ENCODE results near the gene ATP11C.

Gene ATP11C

DNA sequence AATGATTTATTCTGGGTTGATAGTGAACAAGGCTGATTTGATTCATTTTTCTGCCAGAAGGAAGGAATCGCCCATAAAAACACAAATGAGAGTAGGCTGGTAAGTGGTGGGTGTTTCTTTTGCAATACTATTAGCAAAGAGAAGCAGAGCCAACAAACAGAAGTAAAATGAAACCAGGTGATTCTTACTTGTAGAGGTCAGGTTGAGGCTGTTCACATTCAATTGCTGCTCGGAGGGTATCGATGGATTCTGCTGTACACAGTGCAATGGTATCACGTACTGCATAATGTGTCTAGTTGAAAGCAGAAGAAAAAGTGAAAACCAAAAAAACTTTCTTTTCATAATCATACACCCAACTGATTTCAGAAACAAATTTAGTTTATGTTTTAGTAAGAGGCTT is 130.8 kb downstream of the ATP11C start:
- no peak for FAIRE-seq

GRCh38 chrX:139801397-139801813 is 131.4 kb downstream of the ATP11C start:
- no peak for FAIRE-seq

GRCh38 chrX:139798701-139799100 is 134.2 kb downstream of the ATP11C start:
- FAIRE-seq: no peak

DNA sequence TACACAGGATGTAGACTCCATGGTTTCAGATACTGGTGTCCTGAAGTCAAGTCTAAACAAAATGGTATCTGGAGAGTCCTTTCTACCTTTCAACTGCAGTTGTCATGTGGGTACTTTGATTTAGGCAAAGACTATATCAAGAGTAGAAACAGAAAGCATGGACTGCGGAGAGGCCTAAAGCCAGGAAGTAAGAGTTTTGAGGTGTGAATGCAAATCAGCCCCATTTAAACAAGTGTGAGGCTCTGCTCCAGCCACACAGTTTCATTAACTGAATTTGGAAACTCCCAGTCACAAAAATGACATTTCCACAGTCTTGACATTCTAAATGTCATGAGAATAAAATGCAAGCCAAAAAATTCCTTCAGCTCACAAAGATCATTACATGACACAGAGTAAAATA is 137.7 kb downstream of the ATP11C start:
- FAIRE-seq: no peak

- no peak for FAIRE-seq
These were observed 145.3 kb downstream of the ATP11C start for GRCh38 chrX:139787601-139788000.

DNA sequence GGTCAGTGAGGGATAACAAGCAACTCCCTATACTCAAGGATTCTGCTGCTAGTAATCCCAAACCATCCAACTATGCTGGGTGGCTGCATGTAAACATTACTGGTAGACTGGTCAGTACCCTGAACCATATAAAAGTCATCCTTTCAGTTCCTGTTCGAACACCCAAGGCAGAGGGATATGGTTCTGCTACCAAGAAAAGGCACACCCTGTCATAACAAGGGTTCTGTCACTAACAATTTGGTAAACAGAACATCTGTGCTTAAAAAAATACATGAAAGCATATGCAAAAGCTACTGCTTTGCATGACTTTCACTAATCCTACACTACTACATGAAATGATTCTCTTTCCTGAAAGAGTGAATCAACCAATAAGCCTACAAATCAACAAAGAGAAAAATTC is 148.0 kb downstream of the ATP11C start:
- FAIRE-seq: no peak

- no peak for FAIRE-seq
These were observed 148.9 kb downstream of the ATP11C start for GRCh38 chrX:139783959-139784358.

GRCh38 chrX:139783030-139783429 is 149.8 kb downstream of the ATP11C start:
- no peak for FAIRE-seq

- FAIRE-seq: no peak
These were observed 156.3 kb downstream of the ATP11C start for GRCh38 chrX:139776599-139776998.

DNA sequence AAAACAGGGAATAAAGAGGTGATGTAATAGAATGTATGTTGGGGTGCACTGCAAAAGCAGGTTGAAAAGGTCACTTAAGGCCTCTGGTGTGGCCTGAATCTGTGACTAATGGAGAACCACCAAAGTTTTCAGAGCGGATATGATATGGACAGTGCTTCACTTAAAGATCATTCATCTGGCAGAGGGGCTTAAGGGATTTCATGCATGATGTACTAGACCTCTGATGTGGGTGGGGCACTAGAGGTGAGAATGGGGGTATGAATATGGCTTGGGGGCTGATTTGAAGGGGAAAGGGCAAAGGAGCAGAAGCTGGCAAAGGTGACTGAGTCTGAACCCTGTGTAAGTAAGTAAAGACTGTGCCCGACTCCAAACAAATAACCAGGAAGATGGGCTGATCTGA is 162.5 kb downstream of the ATP11C start:
- no peak for FAIRE-seq

- no peak for FAIRE-seq
These were observed 166.3 kb downstream of the ATP11C start for GRCh38 chrX:139766545-139766983.

- FAIRE-seq: no peak
These were observed 170.3 kb downstream of the ATP11C start for GRCh38 chrX:139762400-139763183.

DNA sequence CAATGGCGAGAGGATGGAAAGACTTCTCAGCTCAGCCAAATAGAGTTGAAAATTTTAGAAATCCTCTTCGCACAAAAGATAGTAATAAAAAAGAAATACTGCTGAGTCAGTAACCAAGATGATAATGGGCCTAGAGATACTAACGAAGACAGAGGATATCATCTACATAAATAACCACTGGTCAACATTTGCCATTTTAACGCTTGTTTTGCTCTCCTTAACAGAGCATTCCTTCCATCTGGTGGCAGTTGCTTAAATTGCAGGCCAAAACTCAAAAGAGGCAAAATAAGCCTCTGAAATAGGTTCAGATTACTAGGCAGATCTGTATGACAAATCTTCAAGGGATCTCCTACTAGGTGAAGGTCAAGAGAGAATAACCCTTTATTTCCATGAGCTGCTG is 173.2 kb downstream of the ATP11C start:
- no peak for FAIRE-seq

DNA sequence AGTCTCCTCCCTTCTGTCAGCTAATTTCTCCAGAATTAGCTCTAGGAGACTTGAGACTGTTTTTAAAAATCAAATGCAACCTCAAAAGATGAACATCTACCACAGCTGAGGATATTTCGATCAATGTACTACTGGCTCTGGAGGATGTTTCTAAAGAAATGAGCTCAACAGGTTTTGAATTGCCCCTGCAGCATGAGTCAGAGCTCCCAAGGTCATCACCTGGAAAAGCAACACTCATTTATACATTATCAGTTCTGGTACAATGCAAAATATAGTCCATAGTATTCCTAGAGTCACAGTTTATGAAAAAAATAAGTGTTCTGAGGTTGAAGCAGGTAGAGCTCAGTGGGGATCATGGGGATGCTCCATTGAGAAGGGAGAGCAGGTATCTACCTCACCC is 174.0 kb downstream of the ATP11C start:
- FAIRE-seq: no peak

DNA sequence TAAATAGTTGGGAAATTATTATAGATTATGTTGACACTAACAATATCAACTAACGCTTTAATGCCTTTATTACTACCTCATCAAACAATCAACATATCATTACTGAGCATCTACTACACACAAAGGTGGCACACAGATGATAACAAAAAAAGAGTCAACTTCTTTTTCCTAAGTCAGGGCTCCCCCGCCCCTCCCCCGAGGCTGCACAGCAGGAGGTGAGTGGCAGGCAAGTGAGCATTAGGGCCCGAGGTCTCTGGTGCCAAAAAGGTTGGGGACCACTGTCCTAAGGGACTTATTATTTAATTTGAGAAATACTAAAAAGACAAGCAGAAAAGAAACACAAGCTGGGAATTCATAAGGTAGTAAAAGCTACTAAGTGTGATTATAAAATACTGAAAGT is 174.6 kb downstream of the ATP11C start:
- FAIRE-seq: no peak

DNA sequence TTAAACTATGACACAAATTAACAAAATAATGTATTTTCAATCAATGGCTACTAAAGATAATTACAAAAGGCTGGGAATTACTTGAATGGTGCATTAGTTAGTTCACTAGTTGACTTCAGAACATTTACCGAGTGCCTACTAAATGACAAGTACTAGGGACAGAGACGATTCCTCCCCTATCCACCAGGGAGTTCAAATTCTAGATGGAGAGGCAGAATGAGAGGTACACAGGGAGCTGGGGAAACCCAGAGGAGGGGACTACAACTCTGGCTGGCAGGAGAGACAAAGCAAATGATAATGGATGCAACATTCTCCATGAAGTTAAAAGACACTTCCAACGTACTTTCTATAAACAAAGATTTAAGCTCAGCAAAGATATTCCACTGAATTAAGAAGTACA is 181.8 kb downstream of the ATP11C start:
- FAIRE-seq: no peak

DNA sequence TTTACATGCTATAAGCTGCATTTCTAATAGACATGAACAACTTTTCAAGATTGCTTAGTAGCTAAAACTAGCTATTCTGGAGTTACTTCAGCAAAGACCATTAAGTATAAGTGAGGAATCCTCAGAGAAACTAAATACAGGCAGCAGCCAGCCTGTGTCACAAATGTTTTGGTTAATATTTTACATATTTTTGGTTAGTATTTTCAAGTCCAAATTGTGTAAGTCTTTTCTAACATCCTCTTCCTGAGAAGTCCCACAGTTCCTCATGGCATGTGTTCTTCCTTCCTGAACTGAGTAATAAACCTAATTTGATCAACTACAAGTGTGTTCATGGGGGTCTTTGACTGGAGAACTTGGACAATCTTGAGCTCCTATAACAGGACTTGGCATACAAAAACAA is 182.5 kb downstream of the ATP11C start:
- FAIRE-seq: no peak

- FAIRE-seq: no peak
These were observed 193.7 kb downstream of the ATP11C start for GRCh38 chrX:139739138-139739537.

DNA sequence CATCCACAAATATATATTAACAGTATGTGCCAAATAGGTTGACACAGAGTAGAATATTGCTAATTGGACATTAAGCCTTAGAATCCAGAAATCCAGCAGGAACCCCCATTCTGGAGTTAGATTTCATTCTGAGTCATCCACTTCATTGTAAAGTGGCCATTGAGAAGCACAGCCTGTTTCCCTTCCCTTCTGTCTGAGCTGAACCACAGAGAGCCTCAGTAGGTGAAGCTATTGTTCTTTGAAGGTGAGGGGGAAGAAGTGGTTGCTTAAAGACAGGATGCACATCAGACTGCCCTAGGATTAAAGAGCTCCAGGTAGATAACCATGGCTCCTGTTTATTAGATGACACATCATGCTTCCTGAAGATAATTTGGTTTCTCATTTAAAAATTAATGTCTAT is 194.3 kb downstream of the ATP11C start:
- FAIRE-seq: no peak

DNA sequence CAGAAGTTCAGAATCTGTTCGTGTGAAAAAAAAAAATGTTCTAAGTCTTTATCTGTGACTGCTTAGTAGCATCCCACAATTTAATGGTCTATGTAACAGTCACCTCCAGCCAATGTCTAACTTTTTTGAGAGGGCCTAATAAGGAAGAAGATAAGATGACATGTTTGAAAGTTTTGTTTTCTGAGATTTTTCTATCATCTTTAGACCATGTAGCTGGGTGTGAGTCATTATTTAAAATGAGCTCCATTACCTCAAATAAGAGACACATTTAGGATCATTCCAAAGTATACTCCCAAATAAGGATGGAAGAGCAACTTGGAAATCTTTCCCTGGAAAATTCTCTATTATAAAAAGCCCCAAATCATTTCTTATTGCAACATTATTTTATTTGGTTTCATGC is 196.7 kb downstream of the ATP11C start:
- no peak for FAIRE-seq

DNA sequence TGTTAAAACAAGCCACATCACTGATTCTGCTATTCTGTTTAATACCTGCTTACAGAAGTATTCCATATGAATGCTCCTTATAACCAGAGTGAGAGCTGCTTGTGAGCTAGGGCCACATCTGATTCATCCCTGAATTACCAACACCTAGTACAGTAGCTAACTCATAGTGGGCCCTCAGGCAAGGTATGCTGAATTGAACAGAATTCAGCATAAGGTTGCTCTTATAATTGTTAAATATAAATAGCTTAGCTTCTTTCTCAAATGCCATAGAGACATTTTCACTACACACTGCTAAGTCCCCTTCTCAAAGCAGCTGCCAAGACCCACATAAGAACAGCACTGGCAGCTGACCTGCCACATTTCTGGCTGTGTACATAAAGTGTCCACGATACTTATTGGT is 197.9 kb downstream of the ATP11C start:
- no peak for FAIRE-seq

- no peak for FAIRE-seq
These were observed 207.1 kb downstream of the ATP11C start for GRCh38 chrX:139725720-139726119.

- FAIRE-seq: no peak
These were observed 208.2 kb downstream of the ATP11C start for GRCh38 chrX:139724626-139725025.

- FAIRE-seq: no peak
These were observed 211.9 kb downstream of the ATP11C start for GRCh38 chrX:139720979-139721378.

GRCh38 chrX:139720136-139720535 is 212.7 kb downstream of the ATP11C start:
- FAIRE-seq: no peak

All from endometrium (tissue), 2 donors.